Measurements from ENCODE around the gene ERCC6. TPM values are rescaled to one million over a fixed set of nuclear protein-coding genes. Genes with fewer than 3 reads are reported as not detected.

The ERCC6 gene
- total and polyA plus RNA-seq, 10 of the 15 experiments (the other 5 are each of a cell fraction or from before 2014, with no cell fraction given): 4.3 to 15.6 (median 7.8) TPM

- POLR2A ChIA-PET: no interaction called here
- H3K4me1 ChIP-seq (ENCODE audit: control insufficient read depth, insufficient read depth, low read length): no peaks in the 10 kb centered on the region
- 70% methylated on average over 8 of the region's 8 CpGs for WGBS (ENCODE audit: insufficient coverage, insufficient replicate concordance, low lambda C conversion rate, missing lambda C conversion rate)
- H3K27ac ChIP-seq (ENCODE audit: control insufficient read depth, insufficient read depth): no peak overlapping the region
- TF ChIP-seq YY1 (IDR thresholded peaks at IDR 0.05; ENCODE audit: low read depth, low read length) (no peak), TCF12 (IDR thresholded peaks at IDR 0.05; ENCODE audit: low read depth, low read length) (no peak), CBX5 (IDR thresholded peaks at IDR 0.05; ENCODE audit: low read depth) (no peak)
- RAD21 ChIA-PET (ENCODE audit: unreplicated experiment): interaction anchor here (1.3 to 2.4 kb wide), 5 partner anchors 9 to 862 kb away, joined by 3 to 18 read pairs (median 8); no protein-coding TSS in a partner anchor
- FAIRE-seq: no peak
- H3K36me3 ChIP-seq (ENCODE audit: control insufficient read depth in 2 of 2, insufficient read depth in 2 of 2, low read length in 1 of 2): peaks cover 4 to 8% of the 10 kb centered on the region in 2 experiments
- H3K79me2 ChIP-seq (ENCODE audit: control insufficient read depth, insufficient read depth, low read length): no peaks in the 10 kb centered on the region
- no peaks in the 10 kb centered on the region for H3K9me3 ChIP-seq (replicated peaks; ENCODE audit: control insufficient read depth, insufficient read depth, low read length)
- no TSS peak for BruUV-seq (replicated peaks)
- intact Hi-C loops (cut with micrococcal nuclease; ENCODE audit: unreplicated experiment): no loop called here
- no peaks in the 10 kb centered on the region for H3K27me3 ChIP-seq (replicated peaks in 1 of 2; ENCODE audit: control insufficient read depth in 2 of 2, insufficient read depth in 2 of 2, low read length in 1 of 2)
- 0 out of 2 replicates have a peak, but pooled peaks cover 3% of the 10 kb centered on the region for H4K20me1 ChIP-seq (ENCODE audit: control insufficient read depth, insufficient read depth)
- in situ Hi-C loops (cut with MboI): loop anchor here (25.0 kb wide), 1 partner anchor 783 kb away; no protein-coding TSS in a partner anchor
- no peak overlapping the region for H3K4me3 ChIP-seq
- H2AFZ ChIP-seq (ENCODE audit: control insufficient read depth, low read depth, low read length): no peak overlapping the region
- no peak for ATAC-seq
- H3K4me2 ChIP-seq (ENCODE audit: control insufficient read depth, insufficient read depth): no peak overlapping the region
- DNase-seq (ENCODE audit: low read depth, low spot score): no peak
- no peak overlapping the region for H3K9ac ChIP-seq (ENCODE audit: control insufficient read depth, insufficient read depth, low read length)
- CTCF ChIA-PET: interaction anchor here (1.0 to 6.5 kb wide), 12 partner anchors 9 to 863 kb away, joined by 3 to 78 read pairs (median 6); no protein-coding TSS in a partner anchor
- SMC1A ChIA-PET (ENCODE audit: uncharacterized antibody, unreplicated experiment): interaction anchor here (0.8 to 2.5 kb wide), 6 partner anchors 11 to 818 kb away, joined by 3 to 17 read pairs (median 5); partner anchors contain the start of gene ERCC6
Observed at GRCh38 chr10:49520122-49520775, 18.7 kb downstream of the ERCC6 start.

GRCh38 chr10:49519717-49520116 lies 19.2 kb downstream of the ERCC6 start:
- no peak for DNase-seq (ENCODE audit: low read depth, low spot score)
- WGBS (ENCODE audit: insufficient coverage, insufficient replicate concordance, low lambda C conversion rate, missing lambda C conversion rate): 70% methylated on average over 2 of the region's 2 CpGs
- Histone ChIP-seq H3K79me2 (ENCODE audit: control insufficient read depth, insufficient read depth, low read length) (no peaks in the 10 kb centered on the region), H3K27ac (ENCODE audit: control insufficient read depth, insufficient read depth) (no peak overlapping the region), H3K9ac (ENCODE audit: control insufficient read depth, insufficient read depth, low read length) (no peak overlapping the region), H3K4me3 (no peak overlapping the region), H3K9me3 (replicated peaks; ENCODE audit: control insufficient read depth, insufficient read depth, low read length) (no peaks in the 10 kb centered on the region), H3K4me2 (ENCODE audit: control insufficient read depth, insufficient read depth) (no peak overlapping the region), H4K20me1 (ENCODE audit: control insufficient read depth, insufficient read depth) (0 out of 2 replicates have a peak, but pooled peaks cover 3% of the 10 kb centered on the region), H3K4me1 (ENCODE audit: control insufficient read depth, insufficient read depth, low read length) (no peaks in the 10 kb centered on the region), H3K27me3 (replicated peaks in 1 of 2; ENCODE audit: control insufficient read depth in 2 of 2, insufficient read depth in 2 of 2, low read length in 1 of 2) (no peaks in the 10 kb centered on the region), H3K36me3 (ENCODE audit: control insufficient read depth in 2 of 2, insufficient read depth in 2 of 2, low read length in 1 of 2) (peaks cover 4 to 6% of the 10 kb centered on the region in 2 experiments; a peak in 3 of 4 replicates), H2AFZ (ENCODE audit: control insufficient read depth, low read depth, low read length) (no peak overlapping the region)
- RAD21 ChIA-PET (ENCODE audit: unreplicated experiment): interaction anchor here (1.1 to 2.4 kb wide), 5 partner anchors 15 to 862 kb away, joined by 3 to 18 read pairs (median 8); no protein-coding TSS in a partner anchor
- FAIRE-seq: no peak
- TF ChIP-seq HSF1 (IDR thresholded peaks at IDR 0.05; ENCODE audit: low read depth, low read length): no peak
- no peak for TF ChIP-seq CBFB (IDR thresholded peaks at IDR 0.05; ENCODE audit: low read depth)
- no peak for TF ChIP-seq GATAD2B (conservative IDR thresholded peaks at IDR 0.05; ENCODE audit: low read depth)
- no peak for TF ChIP-seq GABPA (IDR thresholded peaks at IDR 0.05; ENCODE audit: low read depth)
- TF ChIP-seq STAT3 (IDR thresholded peaks at IDR 0.05; ENCODE audit: low read depth, low read length): no peak
- no peak for TF ChIP-seq NRF1 (conservative IDR thresholded peaks at IDR 0.05; ENCODE audit: low read depth, low read length)
- CTCF ChIA-PET: interaction anchor here (0.8 to 6.5 kb wide), 21 partner anchors 8 to 862 kb away, joined by 3 to 78 read pairs (median 4); partner anchors contain the start of gene ERCC6
- no TSS peak for BruUV-seq (replicated peaks)
- POLR2A ChIA-PET: no interaction called here
- peak; percentile 35 for ATAC-seq
- intact Hi-C loops (cut with micrococcal nuclease; ENCODE audit: unreplicated experiment) (loop anchor here (2.0 to 10.0 kb wide), 4 partner anchors 215 to 965 kb away; no protein-coding TSS in a partner anchor), in situ Hi-C loops (cut with MboI) (loop anchor here (5.0 to 25.0 kb wide), 3 partner anchors 102 to 782 kb away; no protein-coding TSS in a partner anchor)
- SMC1A ChIA-PET (ENCODE audit: uncharacterized antibody, unreplicated experiment): interaction anchor here (0.8 to 2.5 kb wide), 9 partner anchors 8 to 817 kb away, joined by 3 to 17 read pairs (median 4); partner anchors contain the start of gene ERCC6

All from GM12878 (cell line).